Stimulated activated naive B cell treated with anti-CD40 and anti-IgM and Interleukin-4, amounts not matched to agents 10 μg/mL and 1 μg/mL and 100 μg/mL, for 72 hours (primary cell): ENCODE data around the gene TMEM179.
"Not testable (repeated sequence)": the region's sequence is repeated elsewhere in the genome, so short reads cannot be mapped to it uniquely, and the experiment has no call there.

ENCODE experiments used
- ATAC-seq, 2 donors: fragments of 150-1000 bp; cut with Tn5 transposase; replicated peaks; 2 replicates each; pipeline ENCODE4 v1.10.0; 2021; ENCODE audit warnings: moderate library complexity in 1 of 2
- DNase-seq: peaks from one replicate; pipeline ENCODE4 v3.0.0; 2021
- H3K27ac Mint-ChIP-seq: one replicate; pipeline ENCODE4 v1.8.0; 2022; ENCODE audit warnings: mild to moderate bottlenecking, mixed read lengths
- H3K27me3 Mint-ChIP-seq, 2 donors: one replicate each; pipeline ENCODE4 v1.8.0; 2022; ENCODE audit warnings: mixed read lengths in 2 of 2
- H3K36me3 Mint-ChIP-seq, 2 donors: one replicate each; pipeline ENCODE4 v1.8.0; 2022; ENCODE audit warnings: mixed read lengths in 2 of 2, mild to moderate bottlenecking in 1 of 2
- H3K4me1 Mint-ChIP-seq, 2 donors: one replicate each; pipeline ENCODE4 v1.8.0; 2022; ENCODE audit warnings: mixed read lengths in 2 of 2, mild to moderate bottlenecking in 1 of 2
- H3K4me3 Mint-ChIP-seq, 2 donors: one replicate each; pipeline ENCODE4 v1.8.0; 2022; ENCODE audit warnings: mild to moderate bottlenecking in 2 of 2, mixed read lengths in 2 of 2, moderate library complexity in 1 of 2
- H3K9me3 Mint-ChIP-seq, 2 donors: one replicate each; pipeline ENCODE4 v1.8.0; 2022; ENCODE audit warnings: mixed read lengths in 2 of 2, mild to moderate bottlenecking in 1 of 2

The TMEM179 gene

DNA sequence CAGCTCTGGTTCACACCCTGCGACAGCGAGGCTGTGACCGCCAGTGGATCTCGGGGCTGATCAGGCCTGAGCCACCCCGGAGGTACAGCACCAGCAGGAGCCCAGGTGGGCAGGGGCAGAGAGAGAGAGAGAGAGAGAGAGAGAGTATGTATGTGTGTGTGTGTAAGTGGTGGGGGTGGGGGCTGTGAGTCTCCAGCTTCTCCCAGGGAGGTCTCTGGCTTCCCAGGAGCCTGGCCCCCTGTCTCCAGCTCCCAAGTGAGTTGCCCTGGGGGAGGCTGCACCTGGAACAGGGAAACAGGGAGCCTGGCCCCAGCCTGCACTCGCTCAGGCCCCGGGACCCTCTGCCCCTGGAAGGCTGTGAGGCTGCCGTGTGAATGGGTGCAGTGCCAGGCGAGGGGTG is 23.1 kb downstream of the TMEM179 start:
- Mint-ChIP-seq H3K27me3 (peaks cover 9 to 51% of the 10 kb centered on the region in 2 donors), H3K9me3 (no peaks in the 10 kb centered on the region), H3K27ac (no peak overlapping the region), H3K4me3 (no peak overlapping the region), H3K4me1 (no peaks in the 10 kb centered on the region), H3K36me3 (no peaks in the 10 kb centered on the region)
- no peak for DNase-seq
- ATAC-seq = no peak

DNA sequence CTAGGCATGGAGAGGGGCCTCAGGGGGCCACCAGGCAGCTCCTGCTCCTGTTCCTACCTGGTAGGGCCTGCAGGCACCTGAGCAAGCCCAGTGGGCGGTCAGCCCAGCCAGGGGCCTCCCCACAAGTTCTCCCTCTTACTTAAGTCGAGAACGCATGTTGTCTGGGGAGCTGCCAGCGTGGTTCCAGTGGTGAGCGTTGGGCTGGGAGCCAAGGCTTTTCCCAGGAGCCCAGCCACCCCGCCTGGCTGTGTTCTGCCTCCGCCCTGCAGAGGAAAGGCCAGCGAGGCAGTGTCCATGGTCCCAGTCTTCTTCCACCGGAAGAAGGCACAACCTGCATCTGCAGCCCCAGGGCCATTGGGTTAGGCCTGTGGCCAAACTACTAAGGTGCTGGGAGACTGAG is 23.6 kb downstream of the TMEM179 start:
- Mint-ChIP-seq H3K9me3 (no peaks in the 10 kb centered on the region), H3K36me3 (no peaks in the 10 kb centered on the region), H3K27ac (no peak overlapping the region), H3K4me1 (no peaks in the 10 kb centered on the region), H3K27me3 (peaks cover 15 to 52% of the 10 kb centered on the region in 2 donors), H3K4me3 (no peak overlapping the region)
- ATAC-seq = no peak
- no peak for DNase-seq

DNA sequence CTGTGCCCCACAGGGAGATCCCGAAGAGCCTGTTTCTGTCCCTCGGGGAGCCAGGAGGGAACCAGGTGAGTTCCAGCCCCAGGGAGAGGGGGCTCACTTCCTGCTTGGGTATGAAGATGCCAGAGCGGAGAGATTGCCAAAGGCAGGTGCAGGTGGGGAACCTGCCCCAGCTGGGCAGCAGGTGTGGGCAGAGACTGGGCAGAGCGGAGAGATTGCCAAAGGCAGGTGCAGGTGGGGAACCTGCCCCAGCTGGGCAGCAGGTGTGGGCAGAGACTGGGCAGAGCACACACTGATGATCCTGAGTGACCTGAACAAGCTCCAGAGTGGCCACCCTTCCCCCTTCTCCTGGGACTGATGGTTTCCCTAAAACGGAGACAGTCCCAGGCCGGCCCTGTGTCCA is 24.6 kb downstream of the TMEM179 start:
- peaks cover 15 to 47% of the 10 kb centered on the region in 2 donors for H3K27me3 Mint-ChIP-seq
- DNase-seq, H3K27ac Mint-ChIP-seq, ATAC-seq, H3K4me1 Mint-ChIP-seq, H3K4me3 Mint-ChIP-seq, H3K9me3 Mint-ChIP-seq, H3K36me3 Mint-ChIP-seq: not testable (repeated sequence)

DNA sequence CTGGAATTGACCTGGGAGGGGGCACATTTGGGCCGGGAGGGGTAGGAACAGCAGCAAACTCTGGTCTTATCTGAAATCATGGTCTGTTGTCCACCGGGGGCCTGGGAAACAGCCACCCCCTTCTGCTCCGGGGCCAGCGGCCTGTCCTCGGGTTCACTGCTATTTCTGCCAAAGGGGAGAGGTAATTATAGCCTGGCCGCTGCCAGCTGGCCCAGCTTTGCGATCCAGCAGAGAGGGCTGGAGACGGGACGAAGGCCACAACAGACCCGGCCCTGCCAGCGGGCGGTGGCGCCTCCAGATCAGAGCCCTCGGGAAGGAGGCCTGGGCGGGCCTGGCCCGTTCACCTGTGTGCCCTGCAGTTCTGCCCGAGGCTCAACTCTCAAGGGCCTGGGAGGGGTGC is 25.1 kb downstream of the TMEM179 start, which contains the start of gene C14orf180:
Gene C14orf180, plus strand, starts transcription at position 258 of the 400 bp plus-strand sequence. CDS start 6,667 bp downstream, outside the sequence.
- Mint-ChIP-seq H3K27me3 (peaks cover 15 to 47% of the 10 kb centered on the region in 2 donors), H3K9me3 (no peaks in the 10 kb centered on the region), H3K4me3 (no peak within 1 kb of the TSS), H3K4me1 (no peaks in the 10 kb centered on the region), H3K36me3 (no peaks in the 10 kb centered on the region), H3K27ac (peak within 1 kb of the TSS; percentile 37)
- no peak for DNase-seq
- ATAC-seq = no peak

DNA sequence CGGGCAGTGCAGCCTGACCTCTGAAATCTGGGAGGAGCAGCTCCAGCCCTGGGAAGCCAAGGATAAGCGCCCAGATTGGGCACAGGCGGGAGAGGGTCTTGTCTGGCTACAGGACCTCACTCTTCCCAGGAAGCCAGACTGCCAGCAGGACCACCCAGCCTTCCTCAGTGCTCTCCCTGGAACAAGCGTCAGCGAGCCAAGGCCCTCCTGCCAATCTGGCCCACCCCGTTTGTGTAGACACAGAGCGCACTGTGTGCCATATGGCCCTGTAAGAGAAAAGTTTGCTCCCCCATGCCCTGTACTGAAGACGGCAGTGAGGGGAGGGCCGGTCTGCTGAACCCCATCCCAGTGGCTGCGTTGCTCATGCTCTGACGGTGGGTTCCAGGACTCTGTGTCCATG is 26.3 kb downstream of the TMEM179 start:
- no peak overlapping the region for H3K4me3 Mint-ChIP-seq
- H3K9me3 Mint-ChIP-seq = no peaks in the 10 kb centered on the region
- ATAC-seq = no peak
- H3K27ac Mint-ChIP-seq = no peak overlapping the region
- H3K36me3 Mint-ChIP-seq = no peaks in the 10 kb centered on the region
- H3K27me3 Mint-ChIP-seq = peaks cover 10 to 40% of the 10 kb centered on the region in 2 donors
- DNase-seq = no peak
- no peaks in the 10 kb centered on the region for H3K4me1 Mint-ChIP-seq

DNA sequence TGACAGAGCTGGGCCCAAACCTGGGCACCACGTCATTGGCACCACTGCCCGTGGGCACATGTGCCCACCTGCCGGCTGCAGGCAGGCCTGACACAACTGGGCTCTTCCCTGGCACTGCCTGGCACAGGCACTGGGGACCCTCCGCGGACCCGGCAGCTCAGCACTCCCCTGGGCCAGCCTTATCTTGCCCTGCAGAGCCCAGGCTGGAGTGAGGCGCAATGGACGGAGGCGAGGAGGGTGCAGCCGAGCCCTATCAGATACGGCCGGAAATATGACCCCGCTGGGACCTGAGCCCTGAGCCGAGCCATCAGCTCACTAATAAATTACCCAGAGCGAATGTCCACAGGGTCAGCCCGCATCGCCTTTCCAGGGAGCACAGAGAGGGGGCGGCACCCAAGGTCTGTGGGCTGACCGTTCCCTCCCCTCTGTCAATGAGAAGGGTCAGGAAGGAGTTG is 26.7 kb downstream of the TMEM179 start:
- ATAC-seq = no peak
- Mint-ChIP-seq H3K4me3 (no peak overlapping the region), H3K4me1 (no peaks in the 10 kb centered on the region), H3K36me3 (no peaks in the 10 kb centered on the region), H3K9me3 (no peaks in the 10 kb centered on the region), H3K27ac (no peak overlapping the region), H3K27me3 (peaks cover 10 to 39% of the 10 kb centered on the region in 2 donors)
- no peak for DNase-seq

DNA sequence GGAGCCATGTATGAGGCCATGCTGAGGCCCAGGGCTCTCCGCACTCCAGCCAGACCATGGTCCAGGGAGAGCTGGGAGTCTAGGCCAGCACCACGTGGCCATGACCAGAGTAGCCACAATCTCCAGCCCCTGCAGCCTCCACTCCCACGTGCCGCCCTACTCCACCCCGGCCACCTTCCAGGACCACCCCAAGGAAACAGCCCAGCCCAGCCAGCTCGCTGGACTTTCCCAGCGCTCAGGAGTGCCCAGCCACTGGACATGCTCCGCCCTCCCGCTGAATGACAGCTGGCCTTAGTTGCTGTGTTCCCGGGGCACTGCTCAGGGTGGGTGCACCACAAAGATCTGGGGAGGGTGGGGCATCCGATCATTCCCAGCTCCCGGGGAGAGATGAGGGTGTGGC is 27.1 kb downstream of the TMEM179 start:
- Mint-ChIP-seq H3K27ac (no peak overlapping the region), H3K27me3 (peaks cover 10 to 43% of the 10 kb centered on the region in 2 donors), H3K36me3 (no peaks in the 10 kb centered on the region), H3K9me3 (no peaks in the 10 kb centered on the region), H3K4me1 (no peaks in the 10 kb centered on the region), H3K4me3 (no peak overlapping the region)
- ATAC-seq = no peak
- no peak for DNase-seq

DNA sequence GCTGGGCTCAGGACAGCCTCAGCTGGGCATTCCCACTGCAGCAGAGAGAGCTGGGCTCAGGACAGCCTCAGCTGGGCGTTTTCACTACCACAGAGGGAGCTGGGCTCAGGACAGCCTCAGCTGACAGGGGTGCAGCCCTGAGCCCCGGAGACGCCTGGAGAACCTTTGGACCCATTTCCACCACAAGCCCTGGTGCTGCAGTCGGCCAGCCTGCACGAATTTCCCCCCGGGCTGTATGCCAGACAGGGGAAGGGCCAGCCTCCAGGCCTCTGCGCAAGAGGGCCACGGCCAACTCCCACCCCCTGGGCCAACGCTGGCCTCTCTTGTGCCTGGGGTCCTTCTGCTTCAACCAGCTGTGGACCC is 27.6 kb downstream of the TMEM179 start:
- no peak overlapping the region for H3K4me3 Mint-ChIP-seq
- no peak for DNase-seq
- no peaks in the 10 kb centered on the region for H3K9me3 Mint-ChIP-seq
- peaks cover 10 to 44% of the 10 kb centered on the region in 2 donors for H3K27me3 Mint-ChIP-seq
- no peaks in the 10 kb centered on the region for H3K36me3 Mint-ChIP-seq
- H3K27ac Mint-ChIP-seq = no peak overlapping the region
- no peak for ATAC-seq
- no peaks in the 10 kb centered on the region for H3K4me1 Mint-ChIP-seq

DNA sequence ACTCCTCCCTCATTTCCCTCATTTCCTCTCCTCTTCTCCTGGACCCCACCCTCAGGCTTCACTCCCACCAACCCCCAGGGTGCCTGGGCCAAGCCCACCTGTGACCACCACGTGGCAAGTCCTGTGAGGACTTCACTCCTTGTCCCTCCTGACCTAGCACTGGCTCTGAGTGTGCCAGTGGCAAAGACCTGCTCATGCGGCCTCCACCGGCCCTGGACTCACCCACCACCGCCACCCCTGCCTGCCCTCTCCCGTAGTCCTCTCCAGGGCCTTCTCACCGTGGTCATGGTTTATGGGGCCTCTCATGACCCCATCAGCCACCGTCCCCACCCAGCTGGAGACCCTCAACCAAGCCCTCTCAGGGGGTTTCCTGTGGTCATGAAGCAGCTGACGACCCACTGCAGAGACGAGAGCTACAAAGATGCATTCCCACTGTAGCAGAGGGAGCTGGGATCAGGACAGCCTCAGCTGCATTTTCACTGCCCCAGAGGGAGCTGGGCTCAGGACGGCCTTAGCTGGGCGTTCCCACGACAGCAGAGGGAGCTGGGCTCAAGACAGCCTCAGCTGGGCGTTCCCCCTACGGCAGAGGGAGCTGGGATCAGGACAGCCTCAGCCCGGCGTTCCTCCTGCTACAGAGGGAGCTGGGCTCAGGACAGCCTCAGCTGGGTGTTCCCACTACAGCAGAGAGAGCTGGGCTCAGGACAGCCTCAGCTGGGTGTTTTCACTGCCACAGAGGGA is 28.2 kb downstream of the TMEM179 start:
- peaks cover 8 to 39% of the 10 kb centered on the region in 2 donors for H3K27me3 Mint-ChIP-seq

DNA sequence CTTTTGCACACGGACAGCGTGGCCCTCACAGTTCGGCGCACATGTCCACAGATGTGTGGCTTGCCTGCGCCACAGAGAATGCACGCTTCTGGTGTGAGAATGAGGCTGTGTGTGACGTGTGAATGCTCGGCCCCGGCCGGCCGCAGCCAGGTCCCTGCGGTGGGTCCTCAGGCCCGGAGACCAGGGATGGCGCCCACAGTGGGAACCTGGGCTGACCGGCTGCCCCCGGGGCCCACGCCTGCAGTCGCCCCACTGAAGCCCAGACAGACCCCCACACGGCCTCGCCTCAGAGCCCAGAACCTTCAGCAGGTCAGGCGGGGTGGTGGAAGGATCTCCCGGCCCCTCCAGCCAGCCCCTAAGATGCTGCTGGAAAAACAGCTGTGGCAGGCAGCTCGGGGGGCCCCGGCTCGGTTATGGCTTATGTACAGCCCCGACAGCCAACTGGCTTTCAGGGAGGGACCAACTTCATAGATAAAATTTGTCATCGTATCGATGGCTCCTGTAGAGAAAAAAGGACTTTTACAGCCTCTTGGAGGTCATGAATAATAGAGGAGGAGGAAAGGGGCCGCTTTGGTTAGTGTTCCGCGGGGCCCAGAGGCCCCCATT is 29.5 kb downstream of the TMEM179 start:
- Mint-ChIP-seq H3K36me3 (no peaks in the 10 kb centered on the region), H3K9me3 (no peaks in the 10 kb centered on the region), H3K27me3 (peaks cover 6 to 39% of the 10 kb centered on the region in 2 donors), H3K4me1 (no peaks in the 10 kb centered on the region), H3K4me3 (no peak overlapping the region), H3K27ac (no peak overlapping the region)
- ATAC-seq (no peak), DNase-seq (no peak)

More for the DNA sequence above, 28.2 kb downstream of the TMEM179 start:
- DNase-seq (no peak), ATAC-seq (no peak)
- Mint-ChIP-seq H3K36me3 (no peaks in the 10 kb centered on the region), H3K4me3 (no peak overlapping the region), H3K4me1 (no peaks in the 10 kb centered on the region), H3K27ac (no peak overlapping the region), H3K9me3 (no peaks in the 10 kb centered on the region)

DNA sequence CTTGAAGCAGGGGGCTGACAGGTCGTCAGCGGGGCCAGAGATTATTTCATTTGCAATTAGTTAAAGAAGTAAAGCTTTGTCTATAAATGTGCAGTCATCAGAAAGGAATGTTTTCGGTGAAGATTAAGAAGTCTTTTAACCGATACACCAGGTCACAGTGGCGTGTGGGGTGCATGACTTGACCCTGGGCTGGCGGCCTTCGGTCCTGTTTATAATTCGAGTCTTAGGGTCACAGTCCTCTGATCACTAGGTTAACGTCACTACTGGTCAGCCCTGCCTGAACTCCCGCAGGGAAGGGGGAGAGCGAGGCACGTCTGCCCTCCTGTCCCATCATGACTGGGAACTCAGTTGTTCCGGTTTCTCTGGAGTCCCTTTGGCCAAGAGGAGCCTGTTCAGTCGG is 30.0 kb downstream of the TMEM179 start:
- DNase-seq = no peak
- H3K4me1 Mint-ChIP-seq = no peaks in the 10 kb centered on the region
- no peak for ATAC-seq

DNA sequence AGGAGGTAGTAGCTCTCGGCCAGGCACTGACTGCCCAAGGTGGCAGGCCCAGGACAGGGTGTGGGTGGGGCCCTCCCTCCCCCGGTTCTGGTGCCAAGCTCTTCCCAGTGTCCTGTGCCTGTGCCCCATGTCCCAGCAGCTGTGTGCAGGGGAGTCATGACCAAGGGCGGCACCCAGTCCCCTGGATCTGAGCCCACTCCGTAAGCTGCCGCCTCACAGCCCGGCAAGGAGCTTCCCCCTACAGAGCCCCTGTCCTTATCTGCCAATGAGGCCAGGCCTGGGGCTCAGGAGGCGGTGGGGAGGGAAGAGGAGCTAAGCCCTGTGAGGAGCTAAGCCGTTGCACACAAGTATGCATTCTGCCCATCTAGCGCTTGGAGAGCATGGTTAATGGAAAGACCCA is 30.6 kb downstream of the TMEM179 start:
- ATAC-seq (no peak), DNase-seq (no peak)
- H3K27me3 Mint-ChIP-seq = peaks cover 6 to 33% of the 10 kb centered on the region in 2 donors
- no peak overlapping the region for H3K27ac Mint-ChIP-seq
- H3K9me3 Mint-ChIP-seq = no peaks in the 10 kb centered on the region
- H3K4me1 Mint-ChIP-seq = no peaks in the 10 kb centered on the region
- no peaks in the 10 kb centered on the region for H3K36me3 Mint-ChIP-seq
- no peak overlapping the region for H3K4me3 Mint-ChIP-seq

More for the DNA sequence above, 30.0 kb downstream of the TMEM179 start:
- H3K27me3 Mint-ChIP-seq = peaks cover 6 to 37% of the 10 kb centered on the region in 2 donors
- no peaks in the 10 kb centered on the region for H3K36me3 Mint-ChIP-seq
- H3K9me3 Mint-ChIP-seq = no peaks in the 10 kb centered on the region
- no peak overlapping the region for H3K4me3 Mint-ChIP-seq
- H3K27ac Mint-ChIP-seq = no peak overlapping the region

DNA sequence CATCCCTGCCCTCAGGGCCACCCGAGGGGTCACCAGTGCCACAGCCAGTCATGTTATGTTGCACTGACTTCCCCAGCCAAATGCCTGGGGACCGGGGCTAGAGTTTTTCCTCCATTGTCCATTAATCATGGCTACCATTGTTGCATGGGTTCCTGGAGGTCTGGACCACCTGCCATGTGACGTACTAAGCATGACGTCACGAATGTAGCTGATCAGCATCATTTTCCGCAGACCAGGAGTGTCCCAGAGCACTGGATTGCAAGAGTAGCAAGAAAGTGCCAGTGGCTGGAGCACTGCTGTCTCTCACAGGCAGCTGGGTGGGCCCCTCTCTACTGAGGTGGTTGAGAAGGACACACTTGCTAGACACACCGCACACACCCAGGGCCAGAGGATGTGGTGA is 31.9 kb downstream of the TMEM179 start:
- H3K9me3 Mint-ChIP-seq = no peaks in the 10 kb centered on the region
- H3K4me3 Mint-ChIP-seq = no peak overlapping the region
- H3K27ac Mint-ChIP-seq = no peak overlapping the region
- no peaks in the 10 kb centered on the region for H3K36me3 Mint-ChIP-seq
- DNase-seq = no peak
- H3K27me3 Mint-ChIP-seq = peaks cover 6 to 20% of the 10 kb centered on the region in 2 donors
- no peaks in the 10 kb centered on the region for H3K4me1 Mint-ChIP-seq
- no peak for ATAC-seq

DNA sequence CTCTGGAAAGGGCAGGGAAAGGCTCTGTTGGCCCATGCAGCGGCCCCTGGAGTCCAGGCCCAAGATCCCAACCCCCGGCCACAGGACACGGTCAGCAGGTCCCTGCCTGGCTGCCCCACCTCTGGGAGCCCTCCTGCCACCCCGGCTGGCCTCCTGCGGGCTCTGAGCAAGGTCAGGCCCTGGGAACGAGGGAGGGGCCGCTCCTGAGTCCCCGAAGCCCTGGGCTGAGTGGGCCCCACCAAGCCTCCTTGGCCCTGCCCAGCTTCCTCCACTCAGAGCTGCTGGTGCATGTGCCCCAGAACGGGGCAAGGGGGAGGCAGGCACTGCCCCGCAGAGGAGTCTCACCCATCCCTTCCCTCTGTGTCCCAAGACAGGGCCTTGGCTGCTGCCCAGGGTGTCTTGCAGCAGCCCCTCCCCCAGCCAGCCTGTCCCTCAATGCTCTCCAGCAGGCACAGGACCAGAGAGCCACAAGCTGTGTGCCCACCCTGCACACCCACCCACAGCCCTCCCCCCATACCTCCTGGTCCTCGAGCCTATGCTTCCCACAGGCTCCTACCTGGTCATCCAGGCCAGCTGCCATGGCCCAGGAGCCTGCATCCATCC is 32.4 kb downstream of the TMEM179 start:
- H3K36me3 Mint-ChIP-seq = no peaks in the 10 kb centered on the region
- H3K4me3 Mint-ChIP-seq = no peak overlapping the region
- H3K27ac Mint-ChIP-seq = no peak overlapping the region
- DNase-seq (no peak), ATAC-seq (no peak)
- peaks cover 6 to 18% of the 10 kb centered on the region in 2 donors for H3K27me3 Mint-ChIP-seq
- H3K9me3 Mint-ChIP-seq = no peaks in the 10 kb centered on the region
- no peaks in the 10 kb centered on the region for H3K4me1 Mint-ChIP-seq

DNA sequence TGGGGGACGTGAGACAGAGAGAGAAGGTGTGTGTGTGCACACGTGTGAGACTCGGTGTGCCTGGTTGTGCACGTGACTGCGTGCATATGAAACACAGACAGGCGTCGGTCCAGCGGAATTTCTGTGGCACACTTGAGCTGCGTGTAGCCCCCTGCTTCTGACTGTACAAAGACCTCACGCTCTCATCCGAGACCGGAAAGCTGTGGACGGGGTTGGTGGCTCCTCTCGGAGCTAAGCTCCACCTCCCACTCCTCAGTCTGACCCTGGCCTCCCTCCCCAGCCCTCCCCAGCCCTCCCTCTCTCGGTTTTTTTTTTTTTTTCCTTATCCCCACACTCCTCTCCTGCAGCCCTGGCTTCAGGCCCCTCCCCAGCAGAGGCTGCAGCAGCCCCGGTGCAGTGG is 33.3 kb downstream of the TMEM179 start:
- H3K4me3 Mint-ChIP-seq = no peak overlapping the region

More for the DNA sequence above, 33.3 kb downstream of the TMEM179 start:
- DNase-seq (no peak), ATAC-seq (no peak)
- Mint-ChIP-seq H3K36me3 (no peaks in the 10 kb centered on the region), H3K27me3 (peaks cover 7 to 21% of the 10 kb centered on the region in 2 donors), H3K27ac (no peak overlapping the region), H3K9me3 (no peaks in the 10 kb centered on the region), H3K4me1 (no peaks in the 10 kb centered on the region)
